NOMO-1 treated with dmso at 0.1 percent for 144 hours (cell line): ENCODE results near the gene PRR33.

ENCODE experiments used
- DNase-seq: peaks from one replicate; lab custom pipeline; 2025; ENCODE audit not compliant: unreplicated experiment; lab: John Stamatoyannopoulos, UW

The PRR33 gene

GRCh38 chr11:1864831-1865665 lies 26.6 kb downstream of the PRR33 start:
- DNase-seq = no peak

DNA sequence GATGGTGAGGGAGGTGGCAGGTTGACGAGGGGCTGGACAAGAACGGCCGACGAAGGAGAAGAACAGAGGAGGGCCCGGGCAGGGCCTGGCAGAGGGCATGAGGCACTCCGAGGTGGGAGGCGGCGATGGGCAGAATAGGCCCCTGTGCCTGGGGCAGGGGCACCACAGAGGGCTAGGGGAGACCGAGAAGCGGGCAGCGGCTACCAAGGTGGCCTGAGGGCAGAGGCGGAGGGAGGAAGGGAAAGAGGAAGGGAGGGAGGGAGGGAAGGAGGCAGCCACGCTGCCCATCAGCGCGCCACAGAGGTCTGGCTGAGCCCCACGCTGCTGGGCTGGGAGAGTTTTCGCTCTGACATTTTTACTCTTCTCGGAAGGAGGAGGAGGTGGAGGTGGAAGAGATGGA lies 27.5 kb downstream of the PRR33 start:
- no peak for DNase-seq

DNA sequence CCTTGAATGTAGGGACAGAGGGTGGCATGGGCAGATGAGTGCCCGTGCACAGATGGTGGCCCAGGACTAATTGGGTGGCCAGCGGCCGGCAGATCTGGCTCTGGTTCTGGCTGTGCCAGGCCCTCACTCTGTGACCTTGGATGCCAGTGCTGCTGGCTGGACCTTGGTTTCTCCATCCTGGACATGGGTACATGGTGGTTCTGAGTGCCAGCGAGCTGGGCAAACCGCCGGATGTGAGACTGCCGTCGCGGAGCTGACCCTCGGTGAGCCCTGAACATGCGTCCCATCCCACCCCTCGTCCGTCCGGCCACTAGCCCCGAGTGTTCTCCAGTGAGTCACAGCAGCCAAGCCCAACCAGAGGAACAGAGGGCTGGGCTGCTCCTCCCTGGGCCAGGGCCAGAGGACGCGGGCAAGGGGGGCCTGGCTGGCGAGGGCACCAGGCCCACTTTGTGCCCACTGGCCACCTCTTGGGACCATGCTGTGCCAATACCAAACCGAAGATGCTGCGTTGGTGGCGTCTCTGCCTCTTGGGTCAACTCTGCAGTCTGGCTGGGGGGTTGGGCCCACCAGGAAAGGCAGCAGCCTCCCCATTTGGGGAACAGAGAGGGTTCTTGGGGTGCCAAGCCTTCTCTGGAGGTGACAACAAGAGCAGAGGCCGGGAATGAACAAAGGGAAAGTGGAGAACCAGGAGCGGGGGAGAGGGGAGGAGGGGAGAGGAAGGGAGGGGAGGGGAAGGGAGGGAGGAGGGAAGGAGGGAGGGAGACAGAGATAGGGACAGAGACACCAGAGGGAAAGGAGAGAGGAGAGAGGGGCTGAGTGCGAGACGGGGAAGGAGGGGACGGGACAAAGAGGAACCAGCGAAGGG lies 28.1 kb downstream of the PRR33 start:
- DNase-seq = no peak

GRCh38 chr11:1862588-1863351 lies 28.9 kb downstream of the PRR33 start:
- no peak for DNase-seq

DNA sequence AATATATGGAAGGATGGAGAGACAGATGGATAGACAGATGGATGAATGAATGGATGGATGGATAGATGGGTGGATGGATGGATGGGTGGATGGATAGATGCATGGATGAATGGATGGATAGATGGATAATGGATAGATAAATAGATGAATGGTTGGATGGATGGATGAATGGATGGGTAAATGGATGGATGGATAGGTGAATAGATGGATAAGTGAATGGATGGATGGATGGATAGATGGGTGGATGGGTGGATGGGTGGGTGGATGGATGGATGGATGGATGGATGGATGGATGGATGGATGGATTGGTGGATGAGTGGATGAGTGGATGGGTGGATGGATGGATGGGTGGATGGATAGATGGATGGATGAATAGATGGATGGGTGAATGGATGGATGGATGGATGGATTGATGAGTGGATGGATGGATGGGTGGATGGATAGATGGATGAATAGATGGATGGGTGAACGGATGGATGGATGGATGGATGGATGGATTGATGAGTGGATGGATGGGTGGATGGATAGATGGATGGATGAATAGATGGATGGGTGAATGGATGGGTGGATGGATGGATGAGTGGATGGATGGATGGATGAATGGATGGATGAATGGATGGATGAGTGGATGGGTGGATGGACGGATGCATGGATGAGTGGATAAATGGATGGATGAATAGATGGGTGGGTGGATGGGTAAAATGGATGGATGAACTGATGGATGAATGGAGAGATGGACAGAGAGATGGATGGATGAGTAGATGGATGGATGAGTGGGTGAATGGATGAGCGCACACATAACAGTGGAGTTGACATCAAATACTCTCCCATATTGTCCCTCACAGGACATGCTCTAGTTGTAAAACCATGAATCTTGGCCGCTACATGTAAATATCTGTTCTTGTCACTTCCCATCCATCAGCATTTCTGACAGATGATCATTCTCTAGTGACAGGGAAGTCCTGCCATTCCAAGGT lies 30.0 kb downstream of the PRR33 start:
- DNase-seq = no peak

DNA sequence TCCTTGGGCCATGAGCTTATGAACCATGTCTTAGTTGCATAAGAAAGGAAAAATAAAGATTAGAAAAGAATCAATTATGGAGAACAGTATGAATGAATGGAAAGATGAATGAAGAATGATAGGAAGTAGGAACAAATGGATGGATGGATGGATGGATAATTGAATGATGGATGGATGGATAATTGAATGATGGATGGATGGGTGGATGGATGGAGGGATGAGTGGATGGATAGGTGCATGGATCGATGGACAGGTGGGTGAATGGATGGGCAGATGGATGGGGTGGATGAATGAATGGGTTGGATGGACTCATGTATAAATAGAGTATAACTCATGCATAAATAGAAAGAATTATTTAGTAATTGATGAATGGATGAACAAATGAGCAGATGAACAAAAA lies 31.6 kb downstream of the PRR33 start:
- no peak for DNase-seq

GRCh38 chr11:1859004-1859403 lies 32.7 kb downstream of the PRR33 start:
- DNase-seq = no peak

GRCh38 chr11:1858576-1858975 lies 33.1 kb downstream of the PRR33 start:
- DNase-seq = no peak

DNA sequence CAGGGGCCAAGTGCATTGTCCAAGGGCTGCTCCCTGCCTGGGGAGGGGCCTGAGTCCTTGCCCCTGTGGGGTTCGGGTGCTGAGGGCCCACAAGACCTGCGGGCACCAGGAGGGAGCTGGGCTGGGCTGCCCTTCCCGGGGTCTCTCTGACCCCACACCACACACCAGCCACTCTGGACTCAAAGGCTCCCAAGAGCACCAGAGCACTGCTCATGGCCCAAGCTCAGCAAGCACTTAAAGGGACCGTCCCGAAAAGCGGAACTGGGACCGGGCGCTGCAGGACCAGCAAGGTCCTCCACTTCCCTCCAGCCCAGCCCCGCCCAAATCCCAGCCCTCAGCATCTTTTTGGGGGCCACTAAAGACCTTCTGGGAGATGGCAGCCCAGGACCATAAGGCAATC lies 33.5 kb downstream of the PRR33 start:
- peak; percentile 6 for DNase-seq

- DNase-seq = no peak
Measured at GRCh38 chr11:1857064-1857463, 34.6 kb downstream of the PRR33 start.

DNA sequence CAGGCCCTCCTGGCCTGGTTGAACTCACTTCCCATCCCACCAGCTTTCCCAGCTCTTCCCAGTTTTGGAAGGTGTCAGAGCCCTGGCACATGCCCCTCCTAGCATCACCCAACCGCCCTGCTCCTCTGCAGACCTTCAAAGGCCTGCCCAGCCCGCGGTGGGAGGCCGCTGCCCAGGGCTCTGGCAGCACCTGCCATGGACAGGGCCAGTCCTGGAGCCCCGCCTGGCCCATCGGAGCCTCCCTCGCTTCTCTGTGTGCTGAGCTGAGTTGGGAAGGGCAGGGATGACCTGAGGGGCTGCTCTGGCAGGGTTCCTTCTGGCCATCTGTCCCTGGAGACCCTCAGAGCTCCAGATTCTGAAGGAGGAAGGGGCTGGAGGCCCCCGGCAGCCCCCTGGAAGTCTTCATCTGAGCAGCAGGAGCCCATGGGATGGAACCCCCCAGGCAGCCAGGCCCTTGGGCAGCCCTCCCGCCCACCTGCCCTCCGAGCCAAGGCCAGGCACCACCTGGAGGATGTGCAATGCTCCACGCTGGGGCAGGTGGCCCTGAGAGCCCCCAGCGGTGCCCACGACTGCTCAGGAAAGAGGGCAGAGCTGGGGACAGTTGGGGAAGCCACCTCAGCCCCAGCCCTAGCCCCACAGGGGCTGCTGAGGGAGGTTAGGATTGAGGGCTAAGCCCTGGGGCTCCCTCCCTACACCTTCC lies 35.2 kb downstream of the PRR33 start:
- DNase-seq = no peak

DNA sequence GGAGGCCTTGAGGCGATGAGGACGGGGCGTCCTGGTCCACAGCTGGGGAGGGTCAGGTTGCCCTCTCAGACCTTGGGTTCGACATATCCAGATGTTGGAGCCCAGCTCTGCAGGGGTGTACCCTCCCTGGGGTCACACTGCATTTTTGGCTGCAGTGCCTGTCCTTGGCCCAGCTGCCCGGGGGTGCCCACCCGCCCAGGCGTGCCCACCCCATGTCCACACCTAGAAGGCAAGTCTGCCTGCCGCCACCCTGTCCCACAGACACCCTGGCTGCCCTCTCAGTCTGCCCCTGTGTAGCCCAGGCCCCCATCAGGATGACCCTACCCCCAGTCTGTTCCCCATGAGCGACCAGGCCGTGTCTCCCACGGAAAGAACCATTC lies 35.8 kb downstream of the PRR33 start:
- DNase-seq = no peak

DNA sequence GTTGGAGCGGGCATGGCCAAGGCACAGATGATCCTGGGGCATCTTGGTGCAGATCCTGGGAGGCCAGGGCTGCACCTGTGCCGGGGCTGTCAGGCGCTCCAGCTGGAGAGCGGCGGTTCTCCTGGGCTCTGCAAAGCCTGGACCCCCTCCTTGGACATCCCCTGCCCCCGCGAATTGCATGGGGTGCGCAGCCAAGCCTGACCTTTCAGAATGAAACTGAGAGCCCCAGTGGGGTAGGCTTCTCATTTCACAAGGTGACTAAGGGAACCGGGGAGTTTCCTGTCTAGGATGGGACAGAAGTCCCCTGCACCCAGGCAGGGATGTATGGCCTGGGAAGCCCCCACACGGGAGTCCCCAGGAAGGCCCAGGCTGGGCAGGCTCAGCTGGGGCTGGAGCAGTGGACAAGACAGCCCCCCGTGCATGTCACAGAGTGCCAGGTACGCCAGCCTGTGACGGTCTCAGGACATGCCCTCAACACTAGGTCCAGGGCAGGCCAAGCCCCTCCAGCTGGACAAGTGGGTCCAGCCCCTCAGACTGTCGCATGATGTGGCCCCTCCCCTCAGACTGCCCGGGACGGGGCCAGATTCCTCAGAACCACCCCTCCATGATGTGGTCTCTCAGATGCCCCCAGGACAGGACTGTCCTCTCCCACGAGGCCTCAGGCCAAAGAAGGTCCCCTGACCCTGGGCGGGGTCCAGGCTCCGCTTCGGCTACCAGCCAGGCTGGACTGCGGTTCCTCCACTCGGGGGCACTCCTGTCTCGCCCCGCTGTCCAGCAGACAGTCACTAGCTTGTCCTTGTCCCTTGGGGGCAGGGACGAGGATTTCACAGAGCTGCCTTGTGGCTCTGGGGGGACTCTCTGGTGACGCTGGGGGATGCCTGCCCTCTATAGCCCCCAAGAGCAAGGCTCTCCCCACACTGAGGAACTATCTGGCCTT lies 36.5 kb downstream of the PRR33 start:
- DNase-seq = no peak

DNA sequence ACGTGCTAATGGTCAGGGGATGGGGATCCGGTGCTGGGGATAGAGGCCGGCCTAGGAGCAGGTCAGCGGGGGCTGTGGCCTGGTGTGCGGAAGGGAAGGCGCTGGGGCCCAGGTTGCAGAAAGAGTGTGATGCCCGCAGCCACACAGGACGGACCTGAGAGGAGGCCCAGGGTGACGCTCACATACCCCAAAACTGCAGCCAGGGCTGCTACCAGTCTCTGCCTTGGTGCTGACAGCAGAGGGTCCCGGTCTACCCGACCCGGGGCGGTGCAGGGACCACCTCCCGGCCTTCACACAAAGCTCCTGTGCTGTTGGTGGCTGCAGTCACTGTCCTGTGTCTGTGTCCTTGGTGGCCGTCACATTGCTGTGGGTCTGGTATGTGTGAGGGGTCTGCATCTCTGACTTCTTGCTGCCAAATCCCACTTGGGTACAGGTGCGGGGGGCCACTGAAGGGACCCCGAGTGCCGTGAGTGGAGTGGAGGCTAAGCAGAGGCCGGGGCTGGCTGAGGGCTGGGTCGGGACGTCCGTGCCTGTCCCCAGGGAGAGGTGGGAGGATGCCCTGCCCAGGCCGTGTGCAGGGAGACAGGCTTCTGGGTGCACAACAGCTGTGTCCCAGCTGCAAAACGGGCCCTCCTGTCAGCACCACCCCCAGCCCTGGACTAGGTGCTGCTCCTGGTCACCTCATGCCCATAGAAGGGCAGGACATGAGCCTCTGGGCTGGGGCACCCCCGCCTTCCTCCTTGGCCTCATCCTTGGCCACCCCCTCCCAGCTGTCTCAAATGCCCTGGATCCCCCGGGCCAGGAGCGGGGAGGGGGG lies 37.4 kb downstream of the PRR33 start:
- DNase-seq = no peak

GRCh38 chr11:1853376-1854131 lies 38.1 kb downstream of the PRR33 start:
- no peak for DNase-seq

DNA sequence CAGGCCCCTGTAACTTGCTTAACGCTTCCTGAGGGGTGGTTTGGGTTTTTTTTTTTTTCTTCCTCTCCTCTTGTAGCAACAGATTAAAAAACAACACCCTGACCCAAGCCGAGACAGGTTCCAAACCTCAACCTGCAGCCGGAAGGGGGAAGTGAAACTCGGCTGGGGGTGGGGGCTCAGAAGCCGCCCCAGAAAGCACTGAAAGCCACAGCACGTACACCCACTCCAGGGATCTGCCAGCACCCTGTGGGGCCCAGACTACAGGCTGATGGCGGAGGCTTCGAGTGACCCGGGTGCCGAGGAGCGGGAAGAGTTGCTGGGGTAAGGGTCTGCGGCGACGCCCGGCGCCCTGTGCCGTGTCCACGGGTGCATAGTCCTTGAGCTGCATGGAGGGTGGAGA lies 38.8 kb downstream of the PRR33 start, which contains the start of gene LSP1:
Gene LSP1, plus strand, starts transcription at position 208 of the 400 bp plus-strand sequence. Its CDS starts 61 bp downstream, at position 269.
- peak; percentile 86 for DNase-seq
